Upper lobe of left lung (tissue), 4 donors: Measurements from ENCODE around the gene RELCH.

Experiments used
- CTCF ChIP-seq, 6 experiments: fragments of 450-650 bp in 4 of 6; fragments of 200-600 bp in 2 of 6; sonication (generic) in 2 of 6; IDR thresholded peaks; one replicate each; pipeline ENCODE4 v1.5.1; 2016 to 2019; ENCODE audit warnings: antibody characterized with exemption in 6 of 6
- EP300 ChIP-seq, 4 donors: sonication (generic); formaldehyde crosslinking; IDR thresholded peaks; one replicate each; pipeline ENCODE4 v1.5.1; 2017; ENCODE audit warnings: antibody characterized with exemption in 4 of 4, control low read depth in 2 of 4
- POLR2A ChIP-seq, 4 donors: fragments of 450-650 bp; IDR thresholded peaks; one replicate each; pipeline ENCODE4 v1.5.1; 2016 to 2017; ENCODE audit warnings: antibody characterized with exemption in 4 of 4, mild to moderate bottlenecking in 2 of 4
- POLR2AphosphoS5 ChIP-seq, 2 donors: sonication (generic); formaldehyde crosslinking; IDR thresholded peaks; one replicate each; pipeline ENCODE4 v1.5.1; 2017; ENCODE audit warnings: antibody characterized with exemption in 2 of 2

GRCh38 chr18:62210138-62210537 lies 23.1 kb downstream of the RELCH start:
- no peak for TF ChIP-seq POLR2A (IDR thresholded peaks at IDR 0.05)
- TF ChIP-seq CTCF (IDR thresholded peaks at IDR 0.05), result no peak
- no peak for TF ChIP-seq EP300 (IDR thresholded peaks at IDR 0.05)
- no peak for TF ChIP-seq POLR2AphosphoS5 (IDR thresholded peaks at IDR 0.05)
